NCI-H2171 treated with DMSO at 0.1 percent for 48 hours (cell line): ENCODE results near the gene OSBP2.

ENCODE experiments used
- DNase-seq: peaks from one replicate; lab custom pipeline; 2025; lab: John Stamatoyannopoulos, UW

Gene OSBP2

DNA sequence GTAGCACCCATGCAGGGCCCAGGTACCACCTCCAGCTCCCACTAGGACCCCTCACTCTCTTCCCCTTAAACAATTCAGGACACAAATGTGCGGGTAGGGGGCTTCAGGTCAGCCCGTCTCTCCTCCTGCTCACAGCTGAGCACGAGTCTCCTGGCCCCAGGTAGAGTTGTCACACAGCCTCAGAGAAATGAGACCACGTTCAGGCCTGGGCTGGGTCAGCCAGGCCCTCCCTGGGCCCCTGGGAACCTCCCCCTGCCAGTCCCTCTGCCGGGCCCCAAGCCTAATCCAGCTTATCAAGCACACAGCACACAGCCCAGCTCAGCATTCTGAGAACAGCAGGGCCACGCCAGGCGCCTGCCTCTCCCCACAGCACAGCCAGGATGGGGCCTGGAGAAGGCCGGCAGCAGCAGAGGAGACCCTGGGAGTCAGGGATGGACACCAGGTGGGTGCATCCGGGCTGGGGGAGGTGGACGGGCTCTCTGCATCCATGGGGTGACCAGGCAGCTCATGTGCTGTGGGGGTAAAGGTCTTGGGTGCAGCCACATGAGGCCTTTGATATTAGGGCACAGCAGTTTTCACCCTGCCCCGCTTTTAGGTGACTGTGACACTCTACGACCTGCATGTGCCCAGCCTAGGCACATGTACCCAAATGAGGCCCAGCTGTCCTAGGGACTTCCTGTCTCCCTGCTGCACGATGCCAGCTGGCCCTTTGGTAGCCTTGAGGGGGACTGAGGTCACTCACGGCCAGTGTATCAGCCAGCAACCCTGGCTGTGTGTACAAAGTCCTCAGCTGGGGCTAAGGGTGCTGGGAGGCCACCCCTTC, 186.9 kb downstream of the OSBP2 start:
- no peak for DNase-seq

DNA sequence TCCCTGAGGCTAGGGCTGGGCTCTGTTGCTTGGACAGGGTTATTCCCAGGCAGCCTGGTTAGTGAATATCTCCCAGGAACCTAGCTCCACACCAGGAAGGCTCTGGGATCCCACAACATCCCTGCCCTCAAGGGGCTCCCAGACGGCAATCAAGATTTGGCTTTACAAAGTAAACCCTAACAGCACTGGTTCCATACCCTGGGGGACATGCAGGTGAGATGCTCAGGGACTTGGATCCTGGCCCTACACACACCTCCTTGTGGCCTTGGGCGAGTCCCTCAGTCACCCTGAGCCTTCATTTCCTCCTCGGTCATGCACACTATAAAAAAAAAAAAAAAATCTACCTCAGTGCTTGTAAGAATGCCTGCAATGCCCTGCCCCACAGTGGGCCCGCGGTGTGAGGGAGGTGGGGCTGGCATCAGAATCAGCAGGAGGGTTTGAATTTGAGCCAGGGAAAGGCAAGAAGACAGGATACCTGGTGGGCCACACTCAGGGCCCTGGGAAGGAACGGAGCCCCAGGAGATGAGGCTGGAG, 187.6 kb downstream of the OSBP2 start:
- no peak for DNase-seq

DNA sequence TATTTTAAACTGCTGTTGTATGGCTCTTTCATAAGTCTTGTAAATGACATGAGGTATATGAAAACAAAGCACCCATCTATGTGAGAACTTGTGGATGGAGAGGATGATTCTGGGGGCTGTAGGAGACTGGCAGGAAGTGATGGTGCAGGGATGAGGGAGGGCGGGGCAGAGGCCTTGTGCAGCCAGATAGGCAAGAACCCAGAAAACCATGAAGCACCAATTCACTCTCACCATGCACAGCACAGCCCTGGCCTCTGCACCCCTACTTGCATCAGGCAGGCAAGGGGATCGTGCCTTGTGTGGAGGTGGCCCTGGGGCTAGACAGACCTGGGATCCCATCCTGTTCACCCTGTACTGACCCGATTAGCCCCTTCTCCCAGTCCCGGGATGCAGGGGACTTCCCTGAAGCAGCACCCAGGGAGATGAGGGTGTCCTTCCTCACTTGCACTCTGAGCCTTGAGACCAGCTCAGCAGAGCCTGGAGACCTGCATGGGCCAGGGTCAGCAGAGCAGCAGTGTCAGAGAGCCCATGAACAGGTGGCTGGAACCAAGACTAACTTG, 188.4 kb downstream of the OSBP2 start:
- no peak for DNase-seq

DNA sequence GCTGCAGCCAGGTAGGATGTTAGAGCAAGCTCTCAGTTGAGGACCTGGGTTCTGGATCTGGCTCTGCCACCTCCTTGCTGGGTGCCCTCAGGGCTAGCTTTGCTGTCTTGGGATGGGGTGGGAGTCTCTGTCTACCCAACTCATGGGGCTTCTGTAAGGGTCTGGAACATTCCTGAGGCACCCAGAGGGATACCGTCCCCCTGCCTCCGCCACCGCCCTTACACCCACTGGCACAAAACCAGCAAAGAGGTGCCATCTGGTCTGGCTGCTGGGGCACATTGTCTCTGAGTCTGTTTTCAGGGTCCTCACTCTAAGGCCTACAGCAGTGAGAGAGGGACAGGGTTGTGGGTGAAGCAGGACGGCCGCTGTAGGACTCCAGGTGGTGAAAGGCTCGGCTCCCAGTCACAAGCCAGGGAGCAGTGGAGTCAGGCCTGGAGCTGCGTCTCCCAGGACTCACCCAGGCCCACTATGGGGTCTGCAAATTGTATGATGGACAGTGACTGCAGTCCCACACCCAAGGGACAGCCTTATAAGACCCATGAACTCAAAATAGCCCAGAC, 189.0 kb downstream of the OSBP2 start:
- DNase-seq: no peak

DNA sequence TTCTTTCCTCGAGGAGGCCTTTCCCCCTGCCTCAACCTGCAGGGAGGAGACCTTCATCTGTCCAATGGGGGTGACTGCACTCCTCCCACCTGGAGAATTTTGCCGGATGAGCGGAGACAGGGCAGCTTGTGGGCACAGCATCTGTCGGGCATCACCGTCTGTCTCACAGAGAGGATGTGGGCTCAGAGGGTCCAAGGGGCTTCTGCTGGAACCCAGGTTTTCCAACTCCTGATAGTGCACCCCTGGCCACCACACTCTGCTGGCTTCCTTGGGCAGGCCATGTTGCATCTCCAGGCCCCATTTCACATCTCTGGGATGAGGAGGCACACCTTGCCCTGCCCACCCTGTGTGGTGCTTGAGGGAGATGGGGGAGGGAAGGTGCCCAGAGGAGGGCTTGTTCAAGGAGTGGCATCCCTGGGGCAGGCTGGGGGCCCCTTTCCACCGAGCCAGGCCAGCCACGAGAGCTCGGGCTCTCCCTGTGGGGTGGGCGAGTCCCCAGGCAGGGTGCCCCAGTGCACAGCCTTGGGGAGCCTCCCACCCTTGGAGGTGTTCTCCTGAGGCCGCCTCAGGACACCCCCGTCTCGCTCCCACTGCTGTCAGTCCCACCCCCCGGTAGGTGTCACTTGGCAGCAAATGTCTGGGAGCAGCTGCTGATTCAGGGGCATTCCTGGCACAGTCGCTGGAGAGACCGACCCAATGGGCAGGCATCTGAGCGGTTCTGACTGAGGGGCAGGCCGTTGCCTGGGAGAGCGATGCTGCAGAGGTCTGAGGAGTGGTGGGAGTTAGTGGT, 189.7 kb downstream of the OSBP2 start:
- peak; percentile 53 for DNase-seq

GRCh38 chr22:30885001-30885366, 190.3 kb downstream of the OSBP2 start:
- no peak for DNase-seq

DNA sequence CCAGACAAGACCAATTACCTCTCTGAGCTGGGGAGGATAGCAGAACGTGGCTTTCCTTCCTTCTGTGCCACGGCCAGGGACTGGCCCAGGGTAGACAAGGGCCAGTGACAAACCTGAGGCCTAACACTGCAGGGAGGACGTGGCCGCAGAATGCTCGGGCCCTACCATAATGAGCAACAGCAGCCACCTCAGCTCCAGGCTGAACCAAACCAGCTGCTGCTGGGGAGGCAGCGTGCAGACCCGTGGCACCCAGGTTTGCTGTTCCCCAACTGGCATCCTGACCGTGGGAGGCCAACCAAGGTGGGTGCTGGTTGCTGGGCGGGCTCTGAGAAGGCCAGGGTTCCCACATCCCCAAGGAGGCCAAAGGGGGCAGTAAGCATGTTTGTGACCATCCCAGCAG, 190.9 kb downstream of the OSBP2 start:
- DNase-seq: no peak

GRCh38 chr22:30887453-30887852, 192.8 kb downstream of the OSBP2 start:
- DNase-seq: no peak

DNA sequence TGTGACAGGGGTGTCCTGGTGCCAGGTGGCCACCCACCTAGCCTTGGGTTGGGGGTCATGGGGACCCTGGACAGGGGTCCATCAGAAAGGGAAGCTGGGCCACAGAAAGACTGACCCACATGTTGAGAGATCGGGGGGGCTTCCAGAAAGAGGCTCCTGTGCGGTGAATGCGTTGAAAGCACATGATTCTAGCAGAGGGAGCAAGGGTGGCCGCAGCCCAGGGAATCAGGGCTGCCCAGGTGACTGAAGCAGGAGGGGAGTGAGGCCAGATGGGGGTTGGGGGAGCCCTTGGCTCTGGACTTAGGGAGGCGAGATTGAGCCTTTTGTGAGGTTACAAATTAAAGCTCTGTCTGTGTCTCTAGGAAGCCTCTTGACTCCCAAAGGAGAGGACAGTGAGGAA, 193.2 kb downstream of the OSBP2 start:
- no peak for DNase-seq

- no peak for DNase-seq
Observed at GRCh38 chr22:30889268-30889995, 194.8 kb downstream of the OSBP2 start.

GRCh38 chr22:30889996-30890480, 195.4 kb downstream of the OSBP2 start:
- DNase-seq: no peak

- no peak for DNase-seq
Observed at GRCh38 chr22:30890686-30891442, 196.2 kb downstream of the OSBP2 start.

DNA sequence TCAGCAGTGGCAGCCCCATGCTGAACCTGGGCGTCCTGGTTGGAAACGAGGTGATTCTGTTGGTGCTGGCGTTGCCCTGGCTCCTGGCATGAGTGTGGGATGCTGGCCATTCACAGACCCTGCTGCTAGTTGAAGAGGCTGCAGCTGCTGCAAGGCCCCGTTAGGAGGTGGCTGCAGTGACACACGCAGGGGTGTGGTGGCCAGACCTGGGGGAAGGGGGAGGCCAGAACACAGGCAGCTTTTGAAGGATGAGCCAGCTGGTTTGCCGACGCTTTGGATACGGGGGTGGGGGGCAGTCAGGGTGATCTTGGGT, 196.7 kb downstream of the OSBP2 start:
- DNase-seq: no peak

DNA sequence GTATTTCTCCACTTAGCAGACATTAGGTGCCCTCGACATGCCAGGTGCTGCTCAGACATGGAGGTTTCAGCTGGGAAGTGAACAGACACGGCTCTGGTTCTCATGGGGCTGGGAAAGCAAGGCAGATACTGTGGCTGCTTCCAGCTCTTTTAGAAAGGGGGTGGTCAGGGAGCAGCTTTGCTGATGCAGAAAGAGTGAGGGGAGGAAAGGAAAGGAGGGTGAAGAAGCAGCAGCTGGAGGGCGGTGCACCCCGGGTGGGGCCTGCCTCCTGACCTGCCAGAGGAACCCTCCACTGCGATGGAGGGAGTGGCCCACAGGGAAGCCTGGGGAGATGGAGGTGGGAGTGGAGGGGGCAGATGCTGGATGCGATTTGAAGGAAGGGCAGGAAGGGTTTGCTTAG, 197.1 kb downstream of the OSBP2 start:
- DNase-seq: no peak

DNA sequence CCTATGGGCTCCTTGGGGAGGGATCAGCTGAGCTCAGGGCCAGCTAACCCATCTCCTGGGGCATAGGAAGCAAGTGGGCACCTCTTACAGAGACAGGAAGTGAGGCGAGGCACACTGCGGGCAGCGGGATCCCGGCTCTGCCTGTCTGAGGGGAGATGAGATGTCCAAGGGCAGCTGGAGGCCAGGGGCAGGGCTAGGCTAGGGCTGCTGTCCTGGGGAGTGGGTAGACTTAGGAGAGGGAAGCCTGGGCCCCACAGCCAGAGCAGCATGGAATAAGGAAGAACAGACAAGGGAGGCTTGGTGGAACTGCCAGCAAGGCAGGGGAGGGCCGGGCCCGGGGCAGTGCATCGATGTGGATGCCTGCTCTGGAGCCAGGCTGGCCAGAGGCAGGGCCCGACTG, 197.6 kb downstream of the OSBP2 start:
- DNase-seq: no peak

DNA sequence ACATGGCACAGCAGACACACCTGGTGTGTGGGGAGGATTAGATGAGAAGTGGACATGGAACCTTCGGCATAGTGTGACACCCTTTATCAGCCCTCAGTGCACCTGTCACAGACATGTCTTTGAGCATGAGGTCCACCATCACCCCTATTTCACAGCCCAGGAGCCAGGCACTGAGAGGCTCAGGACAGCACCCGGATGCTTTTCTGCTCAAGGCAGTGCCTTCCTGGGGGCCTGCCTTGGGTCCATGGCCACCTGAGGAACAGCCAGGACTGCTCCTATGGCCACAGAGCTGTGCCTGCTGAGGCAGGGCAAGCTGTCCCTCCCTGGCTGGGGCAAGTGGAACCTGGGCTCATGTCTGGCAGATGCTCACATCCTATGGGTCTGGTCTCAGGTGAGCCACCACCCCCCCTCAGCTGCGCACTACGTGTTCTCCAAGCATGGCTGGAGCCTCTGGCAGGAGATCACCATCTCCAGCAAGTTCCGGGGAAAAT, 198.1 kb downstream of the OSBP2 start:
- DNase-seq: no peak

- DNase-seq: no peak
Observed at GRCh38 chr22:30893434-30894370, 199.0 kb downstream of the OSBP2 start.

- no peak for DNase-seq
Observed at GRCh38 chr22:30894371-30894740, 199.7 kb downstream of the OSBP2 start.

DNA sequence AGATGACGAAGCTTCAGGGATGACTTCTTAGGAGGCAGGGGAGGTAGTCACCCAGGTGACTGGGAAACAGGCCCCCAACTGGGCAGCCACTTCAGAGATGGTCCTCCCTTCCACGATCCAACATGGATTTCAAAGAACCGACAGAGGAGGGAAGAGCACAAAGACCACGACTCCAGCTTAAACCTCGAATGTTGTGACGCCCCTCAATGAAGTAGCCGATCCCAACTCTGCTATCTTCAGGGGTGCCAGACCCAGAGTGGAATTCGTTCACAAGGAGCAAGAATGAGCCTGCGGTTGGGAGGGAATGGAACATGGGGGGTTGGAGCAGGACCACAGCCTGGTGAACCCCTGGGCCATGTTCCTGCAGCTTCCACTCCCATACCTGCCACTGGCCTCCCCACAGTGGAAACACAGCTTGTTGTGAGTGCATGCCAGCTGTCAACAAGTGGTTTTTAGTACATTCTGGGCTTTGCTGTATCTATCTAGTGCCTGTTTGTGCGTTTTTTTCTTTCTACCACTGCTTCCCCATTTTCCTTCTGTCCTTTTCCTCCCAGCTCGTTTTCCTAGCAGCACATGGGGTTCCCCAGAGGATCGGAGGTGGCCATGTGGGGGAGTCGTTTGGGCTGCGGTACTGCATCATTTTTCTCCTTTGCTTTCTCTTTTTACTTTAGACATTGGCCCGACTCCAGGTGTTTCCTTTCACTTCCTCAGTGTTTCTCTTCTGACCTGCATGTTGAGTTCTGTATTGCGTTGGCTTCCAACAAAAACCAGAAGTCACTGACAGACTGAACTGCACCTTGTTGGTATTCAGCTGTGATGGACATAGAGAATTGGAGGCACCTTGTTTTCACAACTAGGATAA, 208.1 kb downstream of the OSBP2 start:
- DNase-seq: peak; percentile 6
